Upper lobe of right lung (tissue), 1 donor: ENCODE results near the gene LRIG2. TPM values are rescaled to one million over a fixed set of nuclear protein-coding genes. Genes with fewer than 3 reads are reported as not detected.

Source experiments
- ATAC-seq: fragments of 200-7000 bp; cut with Tn5 transposase; one replicate; pipeline ENCODE4 v1.9.1; 2020; ENCODE audit warnings: mild to moderate bottlenecking, moderate library complexity
- DNase-seq: peaks from one replicate; pipeline ENCODE4 v3.0.0-alpha.2; 2020
- H3K27ac ChIP-seq: fragments of 200-600 bp; one replicate; pipeline ENCODE4 v1.8.0; 2022
- H3K27me3 ChIP-seq: fragments of 200-600 bp; one replicate; pipeline ENCODE4 v1.8.0; 2022; ENCODE audit warnings: mild to moderate bottlenecking
- H3K36me3 ChIP-seq: fragments of 200-600 bp; one replicate; pipeline ENCODE4 v1.8.0; 2022
- H3K4me1 ChIP-seq: fragments of 200-600 bp; one replicate; pipeline ENCODE4 v1.8.0; 2022
- H3K4me3 ChIP-seq: fragments of 200-600 bp; one replicate; pipeline ENCODE4 v1.8.0; 2022; ENCODE audit warnings: mild to moderate bottlenecking
- H3K9me3 ChIP-seq: fragments of 200-600 bp; one replicate; pipeline ENCODE4 v1.8.0; 2022
- intact Hi-C: fragments of 100-400 bp; cut with DNase I; formaldehyde crosslinking; loops from one replicate; pipeline ENCODE4 v1.11.0; 2022
- total RNA-seq: library from RNA; stranded (reverse); fragmentation: NEBNext Ultra II Directional; extraction: Animal tissue kit (Norgen Biotek cat#: 25700); gene quantifications from one replicate; pipeline ENCODE4 v1.2.1, GENCODE V29; 2021
- TF ChIP-seq, protein P1 (sequence below): fragments of 200-600 bp; IDR thresholded peaks from one replicate; pipeline ENCODE4 v1.8.0; 2022; ENCODE audit warnings: antibody characterized with exemption
- donor health status: DM: no; HTN: yes; CAD: no; lungs with severe emphysema.

Gene LRIG2
- total RNA-seq, 1 donor from 2014 or later = 10.9 TPM

DNA sequence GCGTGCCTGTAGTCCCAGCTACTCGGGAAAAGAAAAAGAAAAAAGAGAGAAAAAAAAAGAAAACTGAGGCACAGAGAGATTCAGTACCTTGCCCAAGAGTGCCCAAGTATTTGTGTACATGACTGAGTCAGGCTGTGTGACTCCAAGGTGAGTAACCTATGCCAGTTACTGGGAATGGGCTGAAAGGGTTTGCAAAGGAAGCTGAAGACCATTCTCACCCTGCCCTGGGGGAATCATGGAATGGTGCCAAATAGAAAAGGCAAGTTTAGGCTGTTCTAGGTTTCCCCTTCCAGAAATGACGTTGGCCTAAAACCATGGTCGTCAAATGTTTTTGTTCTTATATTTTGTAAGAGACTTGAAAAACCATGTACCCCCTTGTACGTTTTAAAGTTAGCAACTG is 37.9 kb upstream of the LRIG2 start:
- no peaks in the 10 kb centered on the region for H3K9me3 ChIP-seq
- intact Hi-C loops = no loop called here
- H3K27me3 ChIP-seq = no peaks in the 10 kb centered on the region
- no peak overlapping the region for H3K27ac ChIP-seq
- H3K4me1 ChIP-seq = no peaks in the 10 kb centered on the region
- TF ChIP-seq, protein P1, sequence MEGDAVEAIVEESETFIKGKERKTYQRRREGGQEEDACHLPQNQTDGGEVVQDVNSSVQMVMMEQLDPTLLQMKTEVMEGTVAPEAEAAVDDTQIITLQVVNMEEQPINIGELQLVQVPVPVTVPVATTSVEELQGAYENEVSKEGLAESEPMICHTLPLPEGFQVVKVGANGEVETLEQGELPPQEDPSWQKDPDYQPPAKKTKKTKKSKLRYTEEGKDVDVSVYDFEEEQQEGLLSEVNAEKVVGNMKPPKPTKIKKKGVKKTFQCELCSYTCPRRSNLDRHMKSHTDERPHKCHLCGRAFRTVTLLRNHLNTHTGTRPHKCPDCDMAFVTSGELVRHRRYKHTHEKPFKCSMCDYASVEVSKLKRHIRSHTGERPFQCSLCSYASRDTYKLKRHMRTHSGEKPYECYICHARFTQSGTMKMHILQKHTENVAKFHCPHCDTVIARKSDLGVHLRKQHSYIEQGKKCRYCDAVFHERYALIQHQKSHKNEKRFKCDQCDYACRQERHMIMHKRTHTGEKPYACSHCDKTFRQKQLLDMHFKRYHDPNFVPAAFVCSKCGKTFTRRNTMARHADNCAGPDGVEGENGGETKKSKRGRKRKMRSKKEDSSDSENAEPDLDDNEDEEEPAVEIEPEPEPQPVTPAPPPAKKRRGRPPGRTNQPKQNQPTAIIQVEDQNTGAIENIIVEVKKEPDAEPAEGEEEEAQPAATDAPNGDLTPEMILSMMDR = no peak
- no peaks in the 10 kb centered on the region for H3K36me3 ChIP-seq
- DNase-seq (no peak), ATAC-seq (no peak)
- no peak overlapping the region for H3K4me3 ChIP-seq

DNA sequence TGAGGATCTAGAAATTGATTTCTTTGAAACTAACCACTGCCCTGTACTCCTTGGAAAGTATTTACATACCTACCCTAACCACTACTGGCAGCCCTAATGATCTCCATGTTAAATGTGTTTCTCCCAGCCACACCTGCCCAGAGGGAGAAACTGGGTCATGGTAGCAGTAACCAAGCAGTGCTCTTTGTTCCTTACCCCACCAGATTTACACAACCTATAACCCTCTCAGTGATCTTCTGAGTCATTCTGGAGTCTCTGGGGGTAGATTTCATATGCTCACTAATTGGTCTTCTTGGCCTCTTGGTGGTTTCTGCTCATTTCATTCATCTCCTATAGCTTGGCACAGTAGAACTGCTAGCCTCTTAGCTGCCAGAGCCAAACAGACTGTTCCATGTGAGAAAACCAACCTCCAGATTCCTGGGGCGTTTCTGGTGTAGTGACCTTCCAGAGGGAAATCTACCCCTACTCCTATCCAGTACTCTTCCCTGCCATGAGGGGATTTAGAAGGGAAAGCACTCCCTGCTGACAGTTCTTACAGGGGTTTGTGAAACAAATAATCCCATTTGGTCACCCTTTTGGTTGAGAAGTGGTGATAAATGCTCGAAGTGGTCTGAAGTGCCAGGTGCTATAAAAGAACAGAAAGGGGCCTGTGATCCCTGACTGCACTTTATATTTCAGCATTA is 36.2 kb upstream of the LRIG2 start:
- intact Hi-C loops = no loop called here

GRCh38 chr1:113040041-113040440 is 33.0 kb upstream of the LRIG2 start:
- H3K36me3 ChIP-seq = no peaks in the 10 kb centered on the region
- H3K4me1 ChIP-seq = peaks cover 4% of the 10 kb centered on the region
- H3K9me3 ChIP-seq = no peaks in the 10 kb centered on the region
- no peak overlapping the region for H3K27ac ChIP-seq
- intact Hi-C loops = loop anchor here (5.0 kb wide), 1 partner anchor 158 kb away; no protein-coding TSS in a partner anchor
- DNase-seq = no peak
- no peaks in the 10 kb centered on the region for H3K27me3 ChIP-seq
- TF ChIP-seq, protein P1 = no peak
- H3K4me3 ChIP-seq = no peak overlapping the region
- no peak for ATAC-seq

More for the DNA sequence above, 36.2 kb upstream of the LRIG2 start:
- DNase-seq (no peak), ATAC-seq (no peak)
- Histone ChIP-seq H3K27ac (no peak overlapping the region), H3K9me3 (no peaks in the 10 kb centered on the region), H3K4me1 (no peaks in the 10 kb centered on the region), H3K36me3 (no peaks in the 10 kb centered on the region), H3K27me3 (no peaks in the 10 kb centered on the region), H3K4me3 (no peak overlapping the region)
- TF ChIP-seq, protein P1 = no peak

- Histone ChIP-seq H3K9me3 (no peaks in the 10 kb centered on the region), H3K27ac (no peak overlapping the region), H3K27me3 (no peaks in the 10 kb centered on the region), H3K4me1 (peaks cover 4% of the 10 kb centered on the region), H3K36me3 (no peaks in the 10 kb centered on the region), H3K4me3 (no peak overlapping the region)
- DNase-seq (no peak), ATAC-seq (no peak)
- TF ChIP-seq, protein P1 = no peak
- intact Hi-C loops = loop anchor here (5.0 kb wide), 1 partner anchor 159 kb away; no protein-coding TSS in a partner anchor
Observed at GRCh38 chr1:113040718-113041412, 32.1 kb upstream of the LRIG2 start.

DNA sequence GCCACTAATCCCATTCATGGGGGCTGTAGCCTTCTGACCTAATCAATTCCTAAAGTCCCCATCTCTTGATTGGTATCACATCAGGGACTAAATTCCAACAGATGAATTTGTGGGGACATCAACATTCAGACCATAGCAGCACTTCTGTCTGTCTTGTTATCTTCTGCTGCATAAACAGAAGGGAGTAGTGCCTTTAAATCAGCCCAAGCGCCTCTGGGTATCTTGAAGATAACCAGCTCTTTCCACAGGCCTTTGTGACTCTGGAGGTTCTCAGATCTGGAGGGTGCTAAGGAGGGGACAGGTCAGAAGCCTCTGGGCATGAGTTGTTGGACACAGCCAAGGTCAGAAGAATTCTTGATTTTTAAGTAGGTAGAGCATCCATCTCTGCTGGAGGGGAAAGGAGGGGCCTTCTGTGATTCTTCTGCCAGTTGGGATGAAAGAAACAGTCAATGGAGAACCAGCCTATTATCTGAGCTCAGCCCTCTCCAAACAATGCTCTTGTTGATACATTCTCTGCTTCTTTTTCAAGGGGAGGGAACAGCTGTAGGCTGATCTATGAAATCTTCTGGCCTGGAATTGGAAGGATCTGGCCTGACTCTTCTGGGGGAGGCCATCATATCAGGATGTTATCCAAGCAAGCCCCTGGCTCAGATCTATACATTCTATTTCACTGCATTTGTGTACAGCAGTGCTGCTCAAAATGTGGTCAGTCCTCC is 31.3 kb upstream of the LRIG2 start:
- no peak overlapping the region for H3K4me3 ChIP-seq
- H3K27me3 ChIP-seq = no peaks in the 10 kb centered on the region
- H3K36me3 ChIP-seq = no peaks in the 10 kb centered on the region
- intact Hi-C loops = loop anchor here (5.0 kb wide), 1 partner anchor 159 kb away; no protein-coding TSS in a partner anchor
- no peaks in the 10 kb centered on the region for H3K9me3 ChIP-seq
- DNase-seq (no peak), ATAC-seq (no peak)
- TF ChIP-seq, protein P1 = no peak
- H3K4me1 ChIP-seq = peaks cover 4% of the 10 kb centered on the region
- H3K27ac ChIP-seq = no peak overlapping the region
